Stimulated activated CD4-positive, alpha-beta T cell treated with anti-CD3 and anti-CD28 coated beads, Interleukin-15, amount 100 ng/mL, for 24 hours (primary cell): ENCODE data around the gene EXOG.

Source experiments
- DNase-seq: peaks from one replicate; pipeline ENCODE4 v3.0.0-alpha.2; 2020

EXOG gene

GRCh38 chr3:38496131-38496910, at the start of gene EXOG:
Gene EXOG (plus strand): TSS chr3:38496340. CDS start chr3:38496368, 28 bp downstream.
- peak; percentile 96 for DNase-seq

GRCh38 chr3:38446812-38447211, 49.3 kb upstream of the EXOG start:
- DNase-seq = no peak

- no peak for DNase-seq
These were observed 45.3 kb upstream of the EXOG start for GRCh38 chr3:38450853-38451252.

GRCh38 chr3:38453075-38453912, 42.8 kb upstream of the EXOG start, which contains the start of gene ACVR2B:
Gene ACVR2B (plus strand): TSS chr3:38453890. CDS start chr3:38454323, 433 bp downstream.
- peak; percentile 86 for DNase-seq

GRCh38 chr3:38453913-38454177, 42.3 kb upstream of the EXOG start:
- DNase-seq = no peak

- DNase-seq = peak; percentile 45
These were observed 41.8 kb upstream of the EXOG start for GRCh38 chr3:38454178-38454883.

GRCh38 chr3:38454884-38455638, 41.1 kb upstream of the EXOG start:
- DNase-seq = peak; percentile 60

GRCh38 chr3:38455639-38456430, 40.3 kb upstream of the EXOG start:
- no peak for DNase-seq

- DNase-seq = no peak
These were observed 38.8 kb upstream of the EXOG start for GRCh38 chr3:38457111-38458003.

- DNase-seq = no peak
These were observed 37.2 kb upstream of the EXOG start for GRCh38 chr3:38458796-38459498.

GRCh38 chr3:38459499-38460048, 36.6 kb upstream of the EXOG start:
- DNase-seq = no peak

- no peak for DNase-seq
These were observed 35.5 kb upstream of the EXOG start for GRCh38 chr3:38460377-38461270.

- no peak for DNase-seq
These were observed 30.5 kb upstream of the EXOG start for GRCh38 chr3:38465588-38466154.

GRCh38 chr3:38468765-38469164, 27.4 kb upstream of the EXOG start:
- DNase-seq = no peak

GRCh38 chr3:38469852-38470251, 26.3 kb upstream of the EXOG start:
- no peak for DNase-seq

GRCh38 chr3:38471260-38471857, 24.8 kb upstream of the EXOG start:
- DNase-seq = no peak

- no peak for DNase-seq
These were observed 23.8 kb upstream of the EXOG start for GRCh38 chr3:38472342-38472741.

- DNase-seq = no peak
These were observed 22.9 kb upstream of the EXOG start for GRCh38 chr3:38473229-38473628.
